ENCODE measurements around the gene GREM2. TPM values are rescaled to one million over a fixed set of nuclear protein-coding genes. Genes with fewer than 3 reads are reported as not detected.

GREM2 gene
- total and polyA plus RNA-seq, 2 experiments from 2014 or later, result 0.18 to 0.21 TPM

GRCh38 chr1:240508950-240509349 lies 103.0 kb downstream of the GREM2 start:
- TF ChIP-seq EZH2 (IDR thresholded peaks at IDR 0.05; ENCODE audit: low read depth, unreplicated experiment) (no peak), ZNF462 (CRISPR knock-in tag; IDR thresholded peaks at IDR 0.05) (no peak), ZNF331 (CRISPR knock-in tag; IDR thresholded peaks at IDR 0.05; ENCODE audit: low read depth) (no peak), ZNF114 (CRISPR knock-in tag; IDR thresholded peaks at IDR 0.05) (no peak), STAT1 (IDR thresholded peaks at IDR 0.05; ENCODE audit: unreplicated experiment) (no peak), ETS1 (IDR thresholded peaks at IDR 0.05) (no peak), NANOG (IDR thresholded peaks at IDR 0.05; ENCODE audit: borderline replicate concordance) (no peak), EZH2phosphoT487 (IDR thresholded peaks at IDR 0.05; ENCODE audit: unreplicated experiment) (no peak), POLR2AphosphoS5 (IDR thresholded peaks at IDR 0.05; ENCODE audit: low read depth) (no peak), JUNB (IDR thresholded peaks at IDR 0.05; ENCODE audit: unreplicated experiment) (no peak), CTCF (conservative IDR thresholded peaks at IDR 0.05; ENCODE audit: low read depth in 2 of 2) (no peak), CREB1 (CRISPR knock-in tag; IDR thresholded peaks at IDR 0.05; ENCODE audit: low read depth) (no peak)
- no peak overlapping the region for H3K27ac ChIP-seq (ENCODE audit: low read depth)
- ATAC-seq, result no peak
- no peaks in the 10 kb centered on the region for H3K27me3 ChIP-seq (ENCODE audit: insufficient read depth)
- no peaks in the 10 kb centered on the region for H3K36me3 ChIP-seq (ENCODE audit: insufficient read depth)
- H3K27ac Mint-ChIP-seq, result no peak overlapping the region
- H3K9me3 Mint-ChIP-seq, result 0 out of 3 replicates have a peak, but pooled peaks cover 2% of the 10 kb centered on the region
- no peak for DNase-seq (ENCODE audit: low spot score)
- H4K20me1 ChIP-seq (replicated peaks; ENCODE audit: insufficient read depth), result no peaks in the 10 kb centered on the region
- no peaks in the 10 kb centered on the region for H3F3A ChIP-seq (replicated peaks; ENCODE audit: low read depth)
- no peak overlapping the region for H3K4me3 Mint-ChIP-seq
- H3K79me2 ChIP-seq (replicated peaks; ENCODE audit: insufficient read depth), result no peaks in the 10 kb centered on the region
- H3K36me3 Mint-ChIP-seq (ENCODE audit: low read depth), result no peaks in the 10 kb centered on the region
- H3K4me3 ChIP-seq, result no peak overlapping the region
- no peak overlapping the region for H3K4me2 ChIP-seq
- no peaks in the 10 kb centered on the region for H3K9me2 ChIP-seq (ENCODE audit: insufficient read depth)
- peaks cover 7% of the 10 kb centered on the region for H3K27me3 Mint-ChIP-seq (ENCODE audit: insufficient read depth, low read depth, poor library complexity)
- no peaks in the 10 kb centered on the region for H3K4me1 Mint-ChIP-seq
- H3K4me1 ChIP-seq (ENCODE audit: insufficient read depth), result no peaks in the 10 kb centered on the region
- no peak overlapping the region for H2AFZ ChIP-seq
